Erythroblast (primary cell): ENCODE data around the gene PROSER3.

Experiments used
- GATA1 ChIP-seq: IDR thresholded peaks from 2 replicates; pipeline ENCODE4 v1.6.1; 2011; ENCODE audit warnings: low read depth, mild to moderate bottlenecking, control low read depth, low read length, moderate library complexity
- POLR2A ChIP-seq: IDR thresholded peaks from 2 replicates; pipeline ENCODE4 v1.6.1; 2011; ENCODE audit warnings: mild to moderate bottlenecking, low read length

DNA sequence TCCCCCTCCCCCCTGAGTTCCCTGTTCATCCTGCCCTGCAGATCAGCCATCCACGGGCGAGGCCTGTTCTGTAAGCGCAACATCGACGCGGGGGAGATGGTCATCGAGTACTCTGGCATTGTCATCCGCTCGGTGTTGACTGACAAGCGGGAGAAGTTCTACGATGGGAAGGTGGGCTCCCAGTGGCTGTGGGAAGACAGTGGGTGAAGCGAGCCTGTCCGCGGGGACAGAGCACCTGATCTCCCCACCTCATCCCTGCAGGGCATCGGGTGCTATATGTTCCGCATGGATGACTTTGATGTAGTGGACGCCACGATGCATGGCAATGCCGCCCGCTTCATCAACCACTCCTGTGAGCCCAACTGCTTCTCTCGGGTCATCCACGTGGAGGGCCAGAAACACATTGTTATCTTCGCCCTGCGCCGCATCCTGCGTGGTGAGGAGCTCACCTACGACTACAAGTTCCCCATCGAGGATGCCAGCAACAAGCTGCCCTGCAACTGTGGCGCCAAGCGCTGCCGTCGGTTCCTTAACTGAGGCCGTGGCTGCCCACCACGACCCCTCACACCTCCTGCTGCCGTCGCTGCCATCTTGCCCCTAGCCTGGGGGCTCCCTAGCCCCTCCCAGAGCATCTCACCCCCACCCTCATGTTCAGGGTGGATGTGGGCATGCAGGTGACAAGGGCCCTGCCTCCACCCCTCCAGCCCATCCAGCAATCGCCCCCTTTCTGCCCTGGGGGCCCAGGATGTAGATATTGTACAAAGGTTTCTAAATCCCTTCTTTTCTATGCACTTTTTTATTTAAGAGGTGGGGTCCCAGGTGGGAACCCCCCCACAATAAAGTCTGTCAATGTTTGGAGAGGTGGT is 19.7 kb upstream of the PROSER3 start:
- TF ChIP-seq POLR2A (no peak), GATA1 (no peak)
